Measurements from ENCODE around the gene NTSR1.

Gene NTSR1

GRCh38 chr20:62773845-62774714 is 65.4 kb downstream of the NTSR1 start:
- peak in 1 of 2 experiments; percentile 45 for DNase-seq

DNA sequence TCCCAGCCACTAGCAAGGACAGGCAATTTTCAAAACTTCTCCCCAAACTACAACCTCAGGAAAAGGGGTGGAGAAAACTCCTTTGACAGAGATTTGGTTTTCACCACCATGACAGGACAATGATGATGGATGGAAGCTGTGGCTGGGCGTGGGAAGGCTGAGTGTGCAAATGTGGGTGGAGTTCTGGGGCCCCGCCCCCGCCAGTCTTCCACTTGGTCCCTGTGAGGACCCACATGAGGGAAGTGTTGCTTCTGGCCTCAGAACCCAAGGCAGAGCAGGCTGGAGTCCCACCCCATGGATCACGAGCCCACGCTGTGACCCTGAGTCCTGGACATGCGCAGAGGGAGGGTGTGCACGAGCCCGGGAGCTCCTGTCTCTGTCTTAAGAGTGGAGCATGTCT is 66.1 kb downstream of the NTSR1 start:
- DNase-seq: no peak

DNA sequence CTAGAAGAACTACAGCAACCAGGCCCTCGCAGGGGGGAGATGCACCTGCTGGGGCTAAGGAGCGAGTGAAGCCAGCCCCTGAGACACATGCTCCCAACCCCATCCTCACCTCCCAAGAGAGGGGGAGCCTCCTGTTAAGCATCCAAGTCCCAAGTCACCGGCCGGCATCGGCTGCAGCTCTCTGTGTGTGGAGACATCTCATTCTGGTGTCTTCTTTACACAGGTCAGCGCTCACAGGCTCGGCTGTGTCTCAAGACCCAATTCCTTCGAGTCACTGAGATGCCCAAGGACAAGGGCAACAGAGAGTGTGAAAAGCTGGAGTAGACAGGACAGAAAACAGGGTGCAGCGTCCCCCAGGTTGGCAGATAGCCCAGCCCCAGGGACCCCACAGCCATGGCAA is 66.6 kb downstream of the NTSR1 start:
- no peak for DNase-seq

- no peak for DNase-seq
Observed at GRCh38 chr20:62776035-62776691, 67.5 kb downstream of the NTSR1 start.

DNA sequence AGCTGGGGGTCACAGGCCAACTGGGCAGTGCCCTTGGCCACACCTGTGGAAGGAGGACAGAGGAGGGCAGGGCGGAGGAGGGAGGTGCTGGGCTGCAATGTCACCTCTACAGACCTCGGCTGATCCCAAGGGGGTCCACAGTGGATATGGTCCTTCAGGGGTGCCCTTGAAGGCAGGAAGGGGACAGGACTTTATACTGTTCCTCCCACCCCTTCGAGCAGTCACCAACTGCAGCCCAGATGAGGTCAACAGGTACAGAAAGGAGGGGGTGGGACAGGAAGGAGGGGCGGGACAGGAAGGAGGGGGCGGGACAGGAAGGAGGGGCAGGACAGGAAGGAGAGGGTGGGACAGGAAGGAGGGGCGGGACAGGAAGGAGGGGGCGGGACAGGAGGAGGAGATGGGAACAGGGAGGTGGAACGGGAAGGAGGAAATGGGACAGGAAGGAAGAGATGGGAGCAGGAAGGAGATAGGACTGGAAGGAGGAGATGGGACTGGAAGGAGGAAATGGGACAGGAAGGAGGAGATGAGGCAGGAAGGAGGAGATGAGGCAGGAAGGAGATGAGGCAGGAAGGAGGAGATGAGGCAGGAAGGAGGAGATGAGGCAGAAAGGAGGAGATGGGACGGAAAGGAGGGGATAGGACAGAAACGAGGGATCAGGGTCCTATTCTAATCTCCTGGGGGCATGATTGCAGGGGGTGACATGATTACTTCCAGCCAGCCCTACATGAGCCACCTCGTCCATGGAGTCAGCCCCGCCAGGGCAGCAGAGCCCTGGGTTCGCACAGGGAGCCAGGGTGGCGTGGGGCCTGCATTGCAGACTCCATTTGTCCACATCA is 68.3 kb downstream of the NTSR1 start:
- DNase-seq: peak in 1 of 2 experiments; percentile 20

GRCh38 chr20:62777528-62777830 is 68.8 kb downstream of the NTSR1 start:
- DNase-seq: no peak

DNA sequence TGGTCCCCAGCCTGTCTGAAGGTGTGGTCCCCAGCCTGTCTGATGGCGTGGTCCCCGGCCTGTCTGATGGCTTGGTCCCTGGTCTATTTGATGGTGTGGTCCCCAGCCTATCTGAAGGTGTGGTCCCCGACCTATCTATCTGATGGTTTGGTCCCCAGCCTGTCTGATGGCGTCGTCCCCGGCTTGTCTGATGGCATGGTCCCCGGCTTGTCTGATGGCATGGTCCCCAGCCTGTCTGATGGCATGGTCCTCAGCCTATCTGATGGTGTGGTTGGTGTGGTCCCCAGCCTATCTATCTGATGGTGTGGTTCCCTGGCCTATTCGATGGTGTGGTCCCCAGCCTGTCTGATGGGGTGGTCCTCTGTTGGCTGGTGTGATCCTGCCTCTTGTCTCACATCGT is 69.4 kb downstream of the NTSR1 start:
- no peak for DNase-seq

- no peak for DNase-seq
Observed at GRCh38 chr20:62778601-62779416, 70.2 kb downstream of the NTSR1 start.

DNA sequence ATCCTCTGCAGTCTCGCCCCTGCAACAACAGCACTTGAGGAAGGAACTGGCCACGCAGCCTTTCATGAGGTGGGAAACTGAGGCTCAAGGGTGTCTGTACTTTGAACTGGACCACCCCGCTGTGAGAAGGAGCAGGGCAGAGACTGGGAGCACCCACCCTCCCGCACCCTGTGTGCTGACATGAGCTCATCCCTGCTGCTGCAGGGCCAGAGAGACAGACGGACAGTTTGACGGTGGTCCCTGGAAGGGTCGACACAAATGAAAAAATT is 70.7 kb downstream of the NTSR1 start:
- no peak for DNase-seq

DNA sequence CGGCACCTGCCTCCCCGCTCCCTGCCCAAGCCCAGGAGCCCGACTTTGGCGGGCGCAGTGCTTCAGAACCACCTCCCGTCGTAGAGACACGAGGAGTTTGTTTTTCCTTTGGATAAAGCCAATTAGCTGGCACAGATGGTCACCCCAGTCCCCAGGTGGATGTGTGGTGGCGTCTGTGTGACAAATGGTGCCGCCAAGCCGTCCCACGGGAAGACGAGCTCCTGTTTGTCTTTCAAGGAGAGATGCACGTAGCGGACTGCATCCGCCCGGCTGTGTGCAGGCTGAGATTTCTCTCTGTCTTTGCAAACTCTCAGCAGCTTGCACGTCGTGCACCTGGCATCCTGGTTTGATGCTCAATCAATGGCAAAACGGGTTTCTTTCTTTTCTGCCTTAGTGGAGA is 71.6 kb downstream of the NTSR1 start:
- DNase-seq: no peak

DNA sequence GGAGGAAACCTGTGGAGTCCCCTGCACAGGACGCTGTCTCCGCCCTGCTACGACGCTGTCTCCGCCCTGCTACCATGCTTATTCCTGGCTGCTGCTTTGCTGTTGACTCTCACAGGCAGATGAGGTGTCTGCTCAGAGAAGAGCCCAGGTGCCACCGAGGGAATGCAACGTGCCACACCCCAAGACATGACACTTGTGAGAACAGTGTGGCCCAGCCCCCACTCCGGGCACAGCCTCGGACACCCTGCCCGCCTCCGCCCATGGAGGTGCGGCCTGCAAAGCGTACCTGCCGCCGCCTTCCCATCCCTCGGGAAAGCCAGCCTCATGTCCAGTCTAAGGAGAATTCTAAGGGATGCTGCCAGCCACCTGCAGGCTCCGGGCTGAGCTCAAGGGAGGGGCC is 72.1 kb downstream of the NTSR1 start:
- no peak for DNase-seq

DNA sequence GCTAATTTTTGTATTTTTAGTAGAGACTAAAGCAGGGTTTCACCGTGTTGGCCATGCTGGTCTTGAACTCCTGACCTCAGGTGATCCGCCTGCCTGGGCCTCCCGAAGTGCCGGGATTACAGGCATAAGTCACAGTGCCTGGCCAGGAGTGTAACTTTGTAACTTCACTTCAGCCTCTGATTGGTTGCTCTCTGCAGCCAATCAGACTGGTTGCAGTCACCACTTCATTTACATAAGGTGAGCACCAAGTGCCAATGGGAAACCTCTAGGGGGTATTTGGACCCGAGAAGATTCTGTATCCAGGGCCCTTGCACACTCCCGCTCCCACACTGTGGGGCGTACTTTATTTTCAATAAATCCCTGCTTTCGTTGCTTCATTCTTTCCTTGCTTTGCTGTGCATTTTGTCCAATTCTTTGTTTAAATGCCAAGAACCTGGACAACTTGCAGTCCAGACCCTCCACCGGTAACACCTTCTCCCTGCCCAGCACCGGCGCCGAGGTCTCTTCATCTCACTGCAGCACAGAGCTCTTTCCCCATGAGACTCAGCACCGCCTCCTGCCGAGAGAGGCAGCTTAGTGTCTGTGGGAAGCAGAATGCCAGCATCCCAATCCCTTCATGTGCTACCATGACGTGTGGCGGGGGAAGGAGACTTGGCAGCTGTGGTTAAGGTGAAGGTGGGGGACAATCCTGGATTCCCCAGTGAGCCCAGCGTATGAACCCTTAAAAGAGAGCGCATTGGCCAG is 73.7 kb downstream of the NTSR1 start:
- DNase-seq: no peak

- no peak for DNase-seq
Observed at GRCh38 chr20:62782893-62783278, 74.2 kb downstream of the NTSR1 start.

GRCh38 chr20:62784497-62784896 is 75.9 kb downstream of the NTSR1 start:
- DNase-seq: no peak

GRCh38 chr20:62785393-62785792 is 76.8 kb downstream of the NTSR1 start:
- no peak for DNase-seq

GRCh38 chr20:62786157-62786556 is 77.5 kb downstream of the NTSR1 start:
- no peak for DNase-seq

DNA sequence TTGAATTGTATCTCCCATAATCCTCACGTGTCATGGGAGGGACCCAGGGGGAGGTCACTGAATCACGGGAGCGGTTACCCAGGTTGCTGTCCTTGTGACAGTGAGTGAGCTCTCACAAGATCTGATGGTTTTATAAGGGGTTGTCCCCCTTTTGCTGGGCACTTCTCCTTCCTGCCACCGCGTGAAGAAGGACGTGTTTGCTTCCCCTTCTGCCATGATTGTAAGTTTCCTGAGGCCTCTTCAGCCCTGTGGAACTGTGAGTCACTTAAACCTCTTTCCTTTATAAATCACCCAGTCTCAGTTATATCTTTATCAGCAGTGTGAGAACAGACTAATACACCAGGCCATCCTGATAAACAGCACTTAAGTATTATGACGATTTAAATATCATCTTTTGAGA is 78.7 kb downstream of the NTSR1 start:
- DNase-seq: no peak

- no peak for DNase-seq
Observed at GRCh38 chr20:62787866-62788265, 79.2 kb downstream of the NTSR1 start.

DNA sequence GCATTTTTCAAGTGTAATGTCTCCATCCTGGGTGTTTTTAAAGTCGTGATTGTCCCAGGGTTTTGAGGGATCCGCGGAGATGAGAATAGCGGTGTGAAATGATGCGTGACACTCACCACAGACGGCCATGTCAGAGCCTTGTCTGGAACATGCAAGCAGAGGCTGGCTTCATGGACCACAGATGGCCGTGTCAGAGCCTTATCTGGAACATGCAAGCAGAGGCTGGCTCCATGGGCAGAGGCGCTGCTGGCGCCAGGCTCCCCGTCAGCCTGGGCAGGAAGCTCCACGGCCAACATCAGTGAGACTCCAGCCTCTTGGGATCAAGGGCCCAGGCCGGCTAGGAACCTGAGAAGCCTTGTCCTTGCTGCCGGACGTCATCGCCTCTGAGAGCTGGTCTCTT is 80.0 kb downstream of the NTSR1 start:
- DNase-seq: no peak

GRCh38 chr20:62790075-62790474 is 81.4 kb downstream of the NTSR1 start:
- no peak for DNase-seq

DNA sequence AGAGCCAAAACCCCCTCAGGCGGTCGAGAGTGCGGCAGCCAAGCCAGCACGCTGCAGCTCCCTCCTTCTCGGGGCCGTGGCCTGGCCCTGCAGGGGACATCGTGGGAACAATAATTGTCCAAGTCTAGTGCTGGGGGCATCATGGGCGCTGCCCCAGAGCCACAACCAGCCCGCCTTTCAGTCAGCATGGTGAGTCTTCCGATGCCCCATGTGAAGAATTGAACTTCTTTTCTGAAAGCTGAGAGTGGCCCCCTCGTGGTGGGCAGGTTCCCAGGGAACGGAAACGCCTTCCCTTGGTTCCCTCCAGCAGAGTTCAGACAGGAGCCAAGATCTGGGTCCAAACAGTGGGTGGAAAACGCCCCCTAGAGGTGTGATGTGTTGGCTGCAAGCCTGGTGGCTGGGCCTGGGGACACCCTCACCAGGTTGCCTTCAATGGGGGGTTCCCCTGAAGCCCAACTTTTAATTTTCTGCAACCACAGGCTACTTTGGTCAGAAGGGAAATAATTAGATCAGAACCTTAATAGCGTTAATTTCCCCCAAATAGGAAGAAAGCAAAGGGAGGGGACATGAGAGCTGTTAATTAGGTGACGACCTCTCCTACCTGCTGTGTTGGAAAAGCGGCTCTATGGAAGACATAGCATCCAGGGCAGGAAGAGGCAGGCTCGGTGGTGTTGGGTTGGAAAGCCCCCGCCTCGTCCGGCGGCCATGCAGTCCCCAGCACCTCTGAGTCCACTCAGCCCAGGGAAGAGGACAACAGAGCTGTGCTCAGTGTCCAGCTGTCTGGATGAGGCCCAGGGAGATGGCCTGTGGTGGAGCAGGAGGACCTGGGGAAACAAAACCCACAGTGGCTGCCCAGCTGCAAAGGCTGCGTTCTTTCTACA is 82.9 kb downstream of the NTSR1 start:
- DNase-seq: peak; percentile 88 to 89

Data from NCI-H2081 (cell line).